GM11168 (cell line): ENCODE results near the gene ZNF501.

Source experiments
- in situ Hi-C: fragments of 300-500 bp; cut with MboI; formaldehyde crosslinking; loops from one replicate; pipeline ENCODE4 v1.12.0; 2022; ENCODE audit warnings: low sequenced_read_pairs; ENCODE audit not compliant: unreplicated experiment

ZNF501 gene

GRCh38 chr3:44729384-44729910 lies at the start of gene ZNF501:
TSS of gene ZNF501 (plus strand) at chr3:44729635. CDS start at chr3:44734422, 4,787 bp downstream.
- in situ Hi-C loops: no loop called here

DNA sequence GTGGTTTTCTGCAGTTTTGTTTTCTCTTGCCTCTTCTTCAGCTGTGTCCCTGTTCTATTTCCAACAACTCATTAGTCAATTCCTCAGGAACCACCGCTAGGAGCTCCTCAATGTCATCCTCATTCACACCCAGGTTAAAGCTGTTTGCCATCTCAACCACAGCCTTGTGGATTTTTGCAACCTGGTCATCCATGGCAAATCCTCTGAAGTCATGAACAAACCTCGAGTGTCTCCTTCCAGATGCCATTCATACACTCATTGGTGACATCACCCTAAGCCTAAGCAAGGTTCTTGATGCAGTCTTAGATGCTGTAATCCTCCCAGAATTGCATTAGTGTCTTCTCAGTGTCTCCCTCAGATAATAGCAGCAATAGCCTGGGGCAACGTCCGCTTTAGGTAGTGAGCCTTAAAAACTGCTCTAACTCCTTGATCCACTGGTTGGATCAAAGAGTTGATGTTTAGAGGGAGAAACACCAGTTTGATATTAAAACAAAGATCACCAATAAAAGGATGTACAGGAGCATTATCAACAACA lies 48.4 kb upstream of the ZNF501 start:
- in situ Hi-C loops: no loop called here

DNA sequence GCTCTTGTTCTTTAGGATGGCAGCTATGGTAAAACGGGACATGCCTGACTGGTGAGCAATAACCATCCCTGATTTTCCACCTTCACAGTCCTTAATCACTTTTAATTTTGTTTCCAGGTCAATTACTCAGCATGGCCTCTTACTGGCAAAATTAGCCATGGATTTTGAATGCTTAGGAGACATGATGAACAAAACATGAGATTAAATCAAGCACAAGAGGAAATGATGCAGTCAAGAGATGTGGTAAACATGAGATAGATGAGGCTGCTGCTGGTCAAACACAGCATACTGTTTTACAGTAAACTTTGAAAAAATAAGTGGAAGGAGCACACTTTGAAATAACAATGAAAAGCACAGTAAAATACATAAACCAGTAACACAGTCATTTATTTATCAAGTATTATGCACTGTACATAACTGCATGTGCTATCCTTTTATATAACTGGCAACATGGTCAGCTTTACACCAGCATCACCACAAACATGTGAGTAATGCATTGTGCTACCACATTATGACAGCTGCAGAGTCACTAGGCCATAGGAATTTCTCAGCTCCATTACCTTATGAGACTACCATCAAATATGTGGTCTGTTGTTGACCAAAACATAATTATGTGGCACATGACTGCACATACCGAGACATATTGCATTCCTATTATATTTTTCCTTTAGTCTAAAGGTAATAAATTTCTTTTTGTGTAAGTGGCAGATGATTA lies 47.1 kb upstream of the ZNF501 start:
- in situ Hi-C loops: no loop called here

DNA sequence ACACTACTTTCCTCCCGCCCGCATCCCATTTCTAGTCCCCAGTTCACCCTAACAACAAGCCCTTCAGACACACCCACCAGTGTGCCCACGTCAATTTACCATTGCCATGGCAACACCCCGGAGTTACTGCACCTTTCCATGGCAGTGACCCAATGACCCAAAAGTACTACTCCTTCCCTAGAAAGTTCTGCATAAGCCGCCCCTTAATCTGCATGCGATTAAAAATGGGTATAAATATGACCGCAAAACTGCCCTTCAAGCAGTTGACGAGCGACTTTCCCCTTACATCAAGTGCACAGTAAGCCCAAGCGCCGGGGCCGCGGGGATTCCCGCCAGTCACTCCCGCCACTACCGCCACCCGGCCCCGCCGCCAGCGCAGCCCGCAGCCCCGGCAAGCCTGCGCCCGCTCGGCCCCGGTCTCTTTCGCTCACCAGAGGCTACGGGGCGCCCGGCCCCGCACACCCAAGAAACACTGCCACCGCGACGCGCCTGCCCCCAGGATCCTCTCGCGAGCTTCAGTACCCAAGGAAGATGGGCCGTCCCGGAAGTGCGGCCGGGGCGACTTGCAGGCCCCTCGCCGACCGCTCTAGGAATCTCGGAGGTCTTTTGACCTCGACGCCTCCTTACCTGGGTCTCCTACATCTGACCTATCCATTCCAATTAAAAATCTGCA lies 44.2 kb upstream of the ZNF501 start:
- in situ Hi-C loops: no loop called here

- in situ Hi-C loops: no loop called here
Measured at GRCh38 chr3:44687898-44688297, 41.5 kb upstream of the ZNF501 start.

- in situ Hi-C loops: no loop called here
Measured at GRCh38 chr3:44712455-44713075, 16.9 kb upstream of the ZNF501 start, which contains the start of gene ZNF502. TSS of gene ZNF502 (plus strand) at chr3:44712660. CDS start at chr3:44720262, 7,602 bp downstream.

DNA sequence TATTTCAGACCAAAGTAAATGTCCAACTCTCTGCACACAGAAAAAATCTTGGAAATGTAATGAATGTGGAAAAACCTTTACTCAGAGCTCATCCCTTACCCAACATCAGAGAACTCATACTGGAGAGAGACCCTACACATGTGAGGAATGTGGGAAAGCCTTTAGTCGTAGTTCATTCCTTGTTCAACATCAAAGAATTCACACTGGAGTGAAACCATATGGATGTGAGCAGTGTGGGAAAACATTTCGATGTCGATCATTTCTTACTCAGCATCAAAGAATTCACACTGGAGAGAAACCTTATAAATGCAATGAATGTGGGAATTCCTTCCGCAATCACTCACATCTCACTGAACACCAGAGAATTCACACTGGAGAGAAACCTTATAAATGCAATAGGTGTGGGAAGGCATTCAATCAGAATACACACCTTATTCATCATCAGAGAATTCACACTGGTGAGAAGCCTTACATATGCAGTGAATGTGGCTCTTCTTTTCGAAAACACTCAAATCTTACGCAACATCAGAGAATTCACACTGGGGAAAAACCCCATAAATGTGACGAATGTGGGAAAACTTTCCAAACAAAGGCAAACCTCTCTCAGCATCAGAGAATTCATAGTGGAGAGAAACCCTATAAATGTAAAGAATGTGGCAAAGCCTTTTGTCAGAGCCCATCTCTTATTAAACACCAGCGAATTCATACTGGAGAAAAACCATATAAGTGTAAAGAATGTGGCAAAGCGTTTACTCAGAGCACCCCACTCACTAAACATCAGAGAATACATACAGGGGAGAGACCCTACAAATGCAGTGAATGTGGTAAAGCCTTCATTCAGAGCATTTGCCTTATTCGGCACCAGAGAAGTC lies 8.0 kb upstream of the ZNF501 start:
- in situ Hi-C loops: no loop called here

DNA sequence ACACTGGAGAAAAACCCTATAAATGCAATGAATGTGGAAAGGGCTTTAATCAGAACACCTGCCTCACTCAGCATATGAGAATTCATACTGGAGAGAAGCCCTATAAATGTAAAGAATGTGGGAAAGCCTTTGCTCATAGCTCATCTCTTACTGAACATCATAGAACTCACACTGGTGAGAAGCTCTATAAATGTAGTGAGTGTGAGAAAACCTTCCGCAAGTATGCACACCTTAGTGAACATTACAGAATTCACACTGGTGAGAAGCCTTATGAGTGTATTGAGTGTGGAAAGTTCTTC lies 7.4 kb upstream of the ZNF501 start:
- in situ Hi-C loops: no loop called here

DNA sequence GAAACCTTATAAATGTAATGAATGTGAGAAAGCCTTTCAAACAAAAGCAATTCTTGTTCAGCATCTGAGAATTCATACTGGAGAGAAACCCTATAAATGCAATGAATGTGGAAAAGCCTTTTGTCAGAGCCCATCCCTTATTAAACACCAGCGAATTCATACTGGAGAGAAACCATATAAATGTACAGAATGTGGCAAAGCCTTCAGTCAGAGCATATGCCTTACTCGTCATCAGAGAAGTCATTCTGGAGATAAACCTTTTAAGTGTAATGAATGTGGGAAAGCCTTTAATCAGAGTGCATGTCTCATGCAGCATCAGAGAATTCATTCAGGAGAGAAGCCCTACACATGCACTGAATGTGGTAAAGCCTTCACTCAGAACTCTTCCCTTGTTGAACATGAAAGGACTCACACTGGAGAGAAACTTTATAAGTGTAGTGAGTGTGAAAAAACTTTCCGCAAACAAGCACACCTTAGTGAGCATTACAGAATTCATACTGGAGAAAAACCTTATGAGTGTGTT lies 5.3 kb downstream of the ZNF501 start:
- in situ Hi-C loops: no loop called here

- in situ Hi-C loops: no loop called here
Measured at GRCh38 chr3:44761101-44761423, 31.6 kb downstream of the ZNF501 start.

DNA sequence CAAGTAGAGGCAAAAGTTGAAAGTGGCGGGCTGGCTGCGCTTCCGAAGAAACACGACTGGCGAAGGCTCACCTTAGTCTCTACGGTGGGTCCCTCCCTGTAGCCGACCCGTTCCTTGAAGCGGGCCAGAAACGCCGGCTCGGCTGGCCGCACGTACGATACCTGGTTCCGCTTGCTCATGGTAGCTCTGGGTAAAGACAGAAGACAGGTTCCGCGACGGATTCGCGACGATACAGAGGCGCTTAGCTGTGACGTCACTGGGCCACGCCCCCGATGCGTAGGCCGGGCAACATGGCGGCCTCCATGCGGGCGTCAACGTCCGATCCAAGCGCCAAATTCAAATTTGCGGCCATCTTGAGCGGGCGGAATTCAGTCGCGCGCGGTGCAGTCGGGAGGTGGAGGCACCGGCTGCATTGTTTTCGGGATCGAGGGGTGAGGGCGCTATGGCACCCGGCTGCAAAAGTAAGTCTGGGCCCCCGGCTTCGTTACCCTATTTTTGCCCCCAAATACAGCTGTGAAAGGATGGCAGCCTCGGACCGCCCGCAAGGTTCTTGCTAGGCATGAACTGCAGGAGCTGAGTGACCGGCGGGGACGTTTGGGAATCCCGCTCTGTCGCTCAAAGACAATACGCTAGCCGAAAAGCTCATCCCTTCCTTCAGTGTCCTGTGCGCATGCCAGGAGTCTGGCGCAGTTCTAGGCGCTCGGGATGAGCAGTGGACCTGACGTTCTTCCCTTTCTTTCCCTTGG lies 32.2 kb downstream of the ZNF501 start, which contains the start of the genes KIAA1143 and KIF15:
Gene KIAA1143, minus strand, starts transcription at position 196 of the 746 bp plus-strand sequence. Its CDS starts 17 bp downstream, at position 179.
Gene KIF15, plus strand, starts transcription at position 371 of the 746 bp plus-strand sequence. Its CDS starts 72 bp downstream, at position 443.
- in situ Hi-C loops: no loop called here

GRCh38 chr3:44762170-44762677 lies 32.8 kb downstream of the ZNF501 start:
- in situ Hi-C loops: no loop called here

DNA sequence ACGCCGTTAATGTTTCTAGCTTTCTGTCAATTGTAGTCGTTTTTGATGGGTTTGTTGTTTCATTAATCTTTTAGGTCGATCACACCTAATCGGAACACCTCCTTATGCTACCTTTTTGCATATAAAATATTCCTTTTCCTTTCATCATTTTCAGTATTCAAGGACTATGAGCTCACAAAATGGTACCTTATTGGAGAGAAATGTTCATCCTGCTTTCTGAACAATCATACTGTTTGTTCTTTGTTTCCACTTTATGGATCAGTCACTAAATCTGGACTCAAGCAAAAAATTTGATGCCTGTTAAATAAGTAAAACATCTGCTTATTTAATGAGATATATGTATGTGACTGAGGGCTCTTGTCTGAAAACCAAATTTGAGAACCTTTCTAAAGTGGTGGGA lies 33.3 kb downstream of the ZNF501 start:
- in situ Hi-C loops: no loop called here

DNA sequence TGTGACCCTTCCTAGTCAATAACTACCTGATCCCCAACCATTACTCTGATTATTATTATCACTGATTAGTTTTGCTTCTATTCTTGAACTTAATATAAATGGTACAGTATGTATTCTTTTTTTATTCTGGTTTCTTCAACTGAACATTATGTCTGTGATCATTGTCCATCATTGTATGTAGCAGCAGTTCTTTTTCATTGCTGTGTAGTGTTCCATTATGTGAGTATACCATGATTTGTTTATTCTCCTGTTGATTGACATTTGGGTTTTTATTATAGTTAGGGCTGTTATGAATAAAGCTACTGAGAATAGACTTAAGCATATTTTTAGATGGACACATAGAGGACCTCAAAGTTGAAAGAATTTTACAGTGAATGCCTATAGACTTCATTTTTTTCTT lies 34.8 kb downstream of the ZNF501 start:
- in situ Hi-C loops: no loop called here

- in situ Hi-C loops: no loop called here
Measured at GRCh38 chr3:44771424-44772098, 42.1 kb downstream of the ZNF501 start.

DNA sequence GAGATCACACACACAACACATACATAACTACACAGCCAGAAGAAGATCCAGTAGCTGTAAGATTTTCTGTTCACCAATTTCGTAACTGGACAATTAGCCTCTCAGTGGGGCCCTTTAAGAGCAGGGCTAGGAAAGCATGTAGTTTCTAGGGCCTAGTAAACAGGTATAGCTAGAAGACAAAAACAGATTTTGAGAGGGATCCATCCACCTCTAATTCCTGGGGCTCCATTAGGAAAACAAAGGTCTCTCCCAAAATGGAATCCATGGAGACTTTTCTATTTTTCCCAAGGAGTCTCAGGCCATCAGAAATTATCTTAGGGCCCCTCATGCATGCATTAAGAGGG lies 42.6 kb downstream of the ZNF501 start:
- in situ Hi-C loops: no loop called here

- in situ Hi-C loops: no loop called here
Measured at GRCh38 chr3:44782891-44783290, 53.5 kb downstream of the ZNF501 start.
